Right lobe of liver (tissue), 6 donors: ENCODE measurements around the gene SV2C. TPM values are rescaled to one million over a fixed set of nuclear protein-coding genes. Genes with fewer than 3 reads are reported as not detected.

Experiments
- ATAC-seq, 4 donors: fragments of 200-7000 bp; cut with Tn5 transposase; one replicate each; pipeline ENCODE4 v1.9.1; 2020; ENCODE audit warnings: mild to moderate bottlenecking in 4 of 4, moderate library complexity in 4 of 4
- DNase-seq, 3 donors: peaks; one replicate each; pipeline ENCODE4 v3.0.0-alpha.2; 2020
- H3K27ac ChIP-seq, 3 donors: fragments of 200-600 bp; one replicate each; pipeline ENCODE4 v1.8.0; 2022
- H3K27me3 ChIP-seq, 2 donors: fragments of 200-600 bp; one replicate each; pipeline ENCODE4 v1.8.0; 2022
- H3K36me3 ChIP-seq, 4 donors: fragments of 200-600 bp; sonication (generic) in 1 of 4; one replicate each; pipeline versions ENCODE4 v1.5.1 to v1.8.0; 2017 to 2022; ENCODE audit warnings: control low read depth in 1 of 4
- H3K4me1 ChIP-seq, 4 donors: fragments of 200-600 bp; sonication (generic) in 1 of 4; one replicate each; pipeline versions ENCODE4 v1.5.1 to v1.8.0; 2017 to 2022; ENCODE audit warnings: control low read depth in 1 of 4
- H3K4me3 ChIP-seq, 3 donors: fragments of 200-600 bp; one replicate each; pipeline ENCODE4 v1.8.0; 2022
- H3K9me3 ChIP-seq, 4 donors: fragments of 200-600 bp; sonication (generic) in 1 of 4; one replicate each; pipeline versions ENCODE4 v1.5.1 to v1.8.0; 2017 to 2022; ENCODE audit warnings: control low read depth in 1 of 4
- CTCF ChIP-seq, 4 donors: fragments of 200-600 bp in 3 of 4; fragments of 450-650 bp in 1 of 4; IDR thresholded peaks; one replicate each; pipeline versions ENCODE4 v1.5.1 to v1.8.0; 2016 to 2022; ENCODE audit warnings: antibody characterized with exemption in 4 of 4, mild to moderate bottlenecking in 2 of 4
- POLR2A ChIP-seq: fragments of 450-650 bp; IDR thresholded peaks from one replicate; pipeline ENCODE4 v1.6.1; 2017; ENCODE audit warnings: antibody characterized with exemption, mild to moderate bottlenecking
- WGBS: methylation state at CpG from one replicate; pipeline ENCODE4 v1.1.6; 2018; ENCODE audit warnings: low coverage, low lambda C conversion rate; ENCODE audit not compliant: insufficient coverage; ENCODE audit errors: missing lambda C conversion rate; 5-methylcytosine and 5-hydroxymethylcytosine counted together
- intact Hi-C, 2 donors: fragments of 100-400 bp; cut with DNase I; formaldehyde crosslinking; loops; one replicate each; pipeline versions ENCODE4 v1.11.2 to v1.14.1; 2022
- total RNA-seq, 6 experiments: library from RNA; depleted of rRNA in 2 of 6; stranded (reverse); fragments of >200 nt in 2 of 6; fragmentation: NEBNext Ultra II Directional in 3 of 6; extraction: Animal tissue kit (Norgen Biotek cat#: 25700) in 3 of 6; gene quantifications; one replicate each; pipeline versions ENCODE4 v1.1.0 to v1.2.4, GENCODE V29; 2016 to 2023
- donor health status: DM: no; HTN: yes; CAD: no.
- donor health status: DM: no; HTN: no; CAD: no.
- donor health status: DM: no; HTN: no; CAD: no.
- donor health status: DM: no; HTN: yes; CAD: no.
- donor health status: DM: no; HTN: yes; CAD: no.

Gene SV2C
- total RNA-seq, 6 experiments from 2014 or later = under 0.01 to 0.05 (median 0.01) TPM; not detected in 2

GRCh38 chr5:76187386-76187785 is 104.2 kb downstream of the SV2C start:
- H3K9me3 ChIP-seq = no peaks in the 10 kb centered on the region
- no peak for TF ChIP-seq POLR2A
- no peaks in the 10 kb centered on the region for H3K27me3 ChIP-seq
- H3K4me3 ChIP-seq = no peak overlapping the region
- H3K36me3 ChIP-seq = no peaks in the 10 kb centered on the region
- H3K4me1 ChIP-seq = no peaks in the 10 kb centered on the region
- DNase-seq (no peak), ATAC-seq (no peak)
- no peak overlapping the region for H3K27ac ChIP-seq
- intact Hi-C loops = no loop called here

DNA sequence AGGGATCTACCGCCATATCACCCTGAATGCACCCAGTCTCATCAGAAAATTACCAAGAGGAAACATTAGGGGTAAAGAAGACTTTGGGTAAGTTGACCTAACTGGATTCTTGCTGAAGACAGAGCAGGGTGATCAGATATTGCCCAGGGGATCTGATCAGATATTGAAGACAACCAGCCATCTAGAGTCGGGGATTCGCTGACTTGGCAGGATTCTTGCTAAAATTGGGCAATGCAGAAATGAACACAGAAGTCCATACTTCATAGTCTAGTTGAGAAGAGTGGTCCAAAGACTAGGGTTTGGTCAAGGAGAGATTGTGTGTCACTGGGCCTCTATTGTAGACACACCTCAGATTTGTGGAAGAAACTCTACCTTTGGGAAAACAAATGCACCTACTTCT is 107.2 kb downstream of the SV2C start:
- ATAC-seq = no peak
- H3K9me3 ChIP-seq = no peaks in the 10 kb centered on the region
- no peak for DNase-seq
- H3K27me3 ChIP-seq = no peaks in the 10 kb centered on the region
- WGBS = 86% methylated on average over 3 of the region's 3 CpGs
- no peak overlapping the region for H3K27ac ChIP-seq
- H3K36me3 ChIP-seq = no peaks in the 10 kb centered on the region
- intact Hi-C loops = no loop called here
- no peaks in the 10 kb centered on the region for H3K4me1 ChIP-seq
- TF ChIP-seq POLR2A = no peak
- TF ChIP-seq CTCF (IDR thresholded peaks at IDR 0.05) = no peak
- H3K4me3 ChIP-seq = no peak overlapping the region

DNA sequence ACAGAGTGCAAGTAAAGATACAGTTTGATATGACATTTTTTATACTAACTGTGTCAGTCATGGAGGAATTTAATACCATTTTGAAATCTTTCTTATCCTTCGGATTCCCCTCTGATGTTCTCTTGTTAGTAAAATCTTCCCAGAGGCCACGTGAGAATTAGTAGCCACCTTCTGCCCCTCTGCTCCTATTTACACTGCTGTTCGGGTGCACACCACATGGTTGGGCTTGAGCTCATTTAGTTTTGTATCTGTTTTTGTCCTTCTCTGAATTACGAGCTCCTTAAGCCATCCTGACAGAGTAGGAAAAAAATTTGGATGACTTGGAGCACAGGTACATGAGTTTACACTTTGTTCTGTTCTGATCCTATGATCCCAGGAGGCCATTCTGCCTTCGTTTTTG is 109.7 kb downstream of the SV2C start:
- ATAC-seq = no peak
- Histone ChIP-seq H3K9me3 (no peaks in the 10 kb centered on the region), H3K27me3 (no peaks in the 10 kb centered on the region), H3K4me1 (no peaks in the 10 kb centered on the region), H3K4me3 (no peak overlapping the region), H3K36me3 (no peaks in the 10 kb centered on the region), H3K27ac (no peak overlapping the region)
- intact Hi-C loops = no loop called here
- TF ChIP-seq POLR2A (no peak), CTCF (IDR thresholded peaks at IDR 0.05) (no peak)
- 51% methylated on average over 5 of the region's 5 CpGs for WGBS
- DNase-seq = no peak

DNA sequence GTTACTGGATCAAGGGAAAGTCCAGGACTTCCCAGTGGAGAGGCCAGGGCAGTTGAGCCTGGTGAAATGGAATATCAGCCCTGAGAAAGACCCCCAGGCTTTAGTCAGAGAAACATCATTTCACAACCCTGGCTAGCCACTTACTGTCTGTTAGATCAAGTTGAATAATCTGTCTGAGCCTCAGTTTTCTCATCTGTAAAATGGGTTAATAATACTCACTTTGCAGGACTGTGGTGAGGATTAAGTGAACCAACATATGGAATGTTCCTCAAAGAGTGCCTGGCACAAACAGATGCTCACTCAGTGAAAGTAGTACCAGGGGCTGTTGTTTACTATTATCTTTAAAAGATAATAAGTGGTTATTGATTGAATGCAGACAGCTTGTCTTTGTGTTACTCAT is 110.5 kb downstream of the SV2C start:
- Histone ChIP-seq H3K4me1 (no peaks in the 10 kb centered on the region), H3K4me3 (no peak overlapping the region), H3K36me3 (no peaks in the 10 kb centered on the region), H3K9me3 (no peaks in the 10 kb centered on the region), H3K27ac (no peak overlapping the region), H3K27me3 (no peaks in the 10 kb centered on the region)
- DNase-seq (no peak), ATAC-seq (no peak)
- intact Hi-C loops = no loop called here
- TF ChIP-seq POLR2A = no peak
- no peak for TF ChIP-seq CTCF (IDR thresholded peaks at IDR 0.05)

- no peaks in the 10 kb centered on the region for H3K36me3 ChIP-seq
- no peaks in the 10 kb centered on the region for H3K9me3 ChIP-seq
- DNase-seq (no peak), ATAC-seq (no peak)
- intact Hi-C loops = no loop called here
- no peaks in the 10 kb centered on the region for H3K27me3 ChIP-seq
- no peak overlapping the region for H3K27ac ChIP-seq
- H3K4me1 ChIP-seq = no peaks in the 10 kb centered on the region
- 56% methylated on average over 3 of the region's 3 CpGs for WGBS
- TF ChIP-seq POLR2A (no peak), CTCF (IDR thresholded peaks at IDR 0.05) (no peak)
- no peak overlapping the region for H3K4me3 ChIP-seq
Observed at GRCh38 chr5:76194340-76194739, 111.2 kb downstream of the SV2C start.
